DND-41 (cell line): ENCODE data around the gene CPXM1.

Experiments
- ATAC-seq: fragments of 200-7000 bp; cut with Tn5 transposase; 3 replicates; pipeline ENCODE4 v1.9.1; 2021; ENCODE audit warnings: low read depth; ENCODE audit not compliant: insufficient read depth
- DNase-seq: peaks from one replicate; pipeline ENCODE4 v3.0.0-alpha.2; 2020
- H2AFZ ChIP-seq: 2 replicates; pipeline ENCODE4 v1.6.0; 2012; ENCODE audit warnings: low read depth, low read length
- H3K27ac ChIP-seq: 2 replicates; pipeline ENCODE4 v1.5.1; 2012; ENCODE audit warnings: low read length, inconsistent platforms
- H3K27me3 ChIP-seq: fragments of 200-600 bp; sonication (generic); 2 replicates; pipeline ENCODE4 v1.6.0; 2012; ENCODE audit warnings: low read length, mild to moderate bottlenecking, inconsistent platforms; ENCODE audit not compliant: insufficient read depth, poor library complexity
- H3K36me3 ChIP-seq: 2 replicates; pipeline ENCODE4 v1.5.1; 2012; ENCODE audit warnings: low read length, inconsistent platforms; ENCODE audit not compliant: insufficient read depth
- H3K4me1 ChIP-seq: 2 replicates; pipeline ENCODE4 v1.5.1; 2012; ENCODE audit warnings: mild to moderate bottlenecking, low read length; ENCODE audit not compliant: insufficient read depth
- H3K4me2 ChIP-seq: 2 replicates; pipeline ENCODE4 v1.6.0; 2012; ENCODE audit warnings: mild to moderate bottlenecking, moderate library complexity, low read length, inconsistent platforms; ENCODE audit not compliant: insufficient read depth
- H3K4me3 ChIP-seq, 2 experiments: fragments of 200-600 bp in 1 of 2; shearing (Covaris generic) in 1 of 2; 2 replicates each; pipeline ENCODE4 v1.5.1; 2012 to 2016; ENCODE audit warnings: inconsistent platforms in 2 of 2, low read length in 2 of 2, mild to moderate bottlenecking in 2 of 2, low read depth in 1 of 2, moderate library complexity in 1 of 2
- H3K79me2 ChIP-seq: 2 replicates; pipeline ENCODE4 v1.6.0; 2012; ENCODE audit warnings: low read length, inconsistent platforms; ENCODE audit not compliant: insufficient read depth
- H3K9ac ChIP-seq: 2 replicates; pipeline ENCODE4 v1.6.0; 2012; ENCODE audit warnings: low read depth, mild to moderate bottlenecking, inconsistent platforms, low read length, moderate library complexity
- H3K9me3 ChIP-seq: 2 replicates; pipeline ENCODE4 v1.5.1; 2012; ENCODE audit warnings: low read length, moderate library complexity, mild to moderate bottlenecking, inconsistent platforms; ENCODE audit not compliant: insufficient read depth, severe bottlenecking
- H4K20me1 ChIP-seq: 2 replicates; pipeline ENCODE4 v1.6.0; 2012; ENCODE audit warnings: low read length; ENCODE audit not compliant: insufficient read depth
- EZH2 ChIP-seq: IDR thresholded peaks from 3 replicates; pipeline ENCODE4 v1.6.1; 2012; ENCODE audit warnings: borderline replicate concordance, low read depth, mild to moderate bottlenecking, moderate library complexity, low read length, inconsistent platforms; ENCODE audit not compliant: severe bottlenecking
- TF ChIP-seq, protein P1 (sequence below): IDR thresholded peaks from 2 replicates; pipeline ENCODE4 v1.5.1; 2012; ENCODE audit warnings: borderline replicate concordance, low read length, moderate library complexity, mild to moderate bottlenecking; ENCODE audit not compliant: poor library complexity, severe bottlenecking; ENCODE audit errors: extremely low read depth

The CPXM1 gene

DNA sequence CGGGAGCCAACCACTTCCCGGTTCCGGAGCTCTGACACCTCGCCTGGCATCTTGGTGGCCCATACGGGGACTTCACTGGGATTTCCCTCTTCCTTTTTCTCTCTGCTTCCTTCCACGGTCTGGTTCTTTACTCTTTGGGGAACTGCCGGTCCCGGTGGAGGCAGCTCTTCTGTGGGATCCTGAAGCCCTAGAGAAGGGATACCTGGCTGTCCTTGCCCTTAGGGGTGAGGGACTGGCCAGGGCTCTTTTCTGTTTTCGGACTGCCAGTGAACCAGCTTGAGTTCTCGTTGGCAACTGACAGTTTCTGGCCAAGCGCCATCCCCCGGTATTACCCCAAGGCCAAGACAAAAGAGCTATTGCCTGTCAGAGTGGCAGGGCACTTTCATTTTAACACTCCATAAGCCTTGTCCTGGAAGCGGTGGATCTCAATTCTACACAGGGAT is 880 bp upstream of the CPXM1 start:
- H3K27ac ChIP-seq = no peak overlapping the region
- peaks cover 21% of the 10 kb centered on the region for H4K20me1 ChIP-seq
- no peak overlapping the region for H2AFZ ChIP-seq
- TF ChIP-seq, protein P1, sequence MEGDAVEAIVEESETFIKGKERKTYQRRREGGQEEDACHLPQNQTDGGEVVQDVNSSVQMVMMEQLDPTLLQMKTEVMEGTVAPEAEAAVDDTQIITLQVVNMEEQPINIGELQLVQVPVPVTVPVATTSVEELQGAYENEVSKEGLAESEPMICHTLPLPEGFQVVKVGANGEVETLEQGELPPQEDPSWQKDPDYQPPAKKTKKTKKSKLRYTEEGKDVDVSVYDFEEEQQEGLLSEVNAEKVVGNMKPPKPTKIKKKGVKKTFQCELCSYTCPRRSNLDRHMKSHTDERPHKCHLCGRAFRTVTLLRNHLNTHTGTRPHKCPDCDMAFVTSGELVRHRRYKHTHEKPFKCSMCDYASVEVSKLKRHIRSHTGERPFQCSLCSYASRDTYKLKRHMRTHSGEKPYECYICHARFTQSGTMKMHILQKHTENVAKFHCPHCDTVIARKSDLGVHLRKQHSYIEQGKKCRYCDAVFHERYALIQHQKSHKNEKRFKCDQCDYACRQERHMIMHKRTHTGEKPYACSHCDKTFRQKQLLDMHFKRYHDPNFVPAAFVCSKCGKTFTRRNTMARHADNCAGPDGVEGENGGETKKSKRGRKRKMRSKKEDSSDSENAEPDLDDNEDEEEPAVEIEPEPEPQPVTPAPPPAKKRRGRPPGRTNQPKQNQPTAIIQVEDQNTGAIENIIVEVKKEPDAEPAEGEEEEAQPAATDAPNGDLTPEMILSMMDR = no peak
- TF ChIP-seq EZH2 = no peak
- ATAC-seq = no peak
- H3K4me2 ChIP-seq = no peak overlapping the region
- H3K36me3 ChIP-seq = no peaks in the 10 kb centered on the region
- H3K27me3 ChIP-seq = peaks cover 31% of the 10 kb centered on the region
- DNase-seq = no peak
- H3K4me3 ChIP-seq = no peak overlapping the region
- no peaks in the 10 kb centered on the region for H3K79me2 ChIP-seq
- H3K9me3 ChIP-seq = no peaks in the 10 kb centered on the region
- no peak overlapping the region for H3K9ac ChIP-seq
- no peaks in the 10 kb centered on the region for H3K4me1 ChIP-seq

DNA sequence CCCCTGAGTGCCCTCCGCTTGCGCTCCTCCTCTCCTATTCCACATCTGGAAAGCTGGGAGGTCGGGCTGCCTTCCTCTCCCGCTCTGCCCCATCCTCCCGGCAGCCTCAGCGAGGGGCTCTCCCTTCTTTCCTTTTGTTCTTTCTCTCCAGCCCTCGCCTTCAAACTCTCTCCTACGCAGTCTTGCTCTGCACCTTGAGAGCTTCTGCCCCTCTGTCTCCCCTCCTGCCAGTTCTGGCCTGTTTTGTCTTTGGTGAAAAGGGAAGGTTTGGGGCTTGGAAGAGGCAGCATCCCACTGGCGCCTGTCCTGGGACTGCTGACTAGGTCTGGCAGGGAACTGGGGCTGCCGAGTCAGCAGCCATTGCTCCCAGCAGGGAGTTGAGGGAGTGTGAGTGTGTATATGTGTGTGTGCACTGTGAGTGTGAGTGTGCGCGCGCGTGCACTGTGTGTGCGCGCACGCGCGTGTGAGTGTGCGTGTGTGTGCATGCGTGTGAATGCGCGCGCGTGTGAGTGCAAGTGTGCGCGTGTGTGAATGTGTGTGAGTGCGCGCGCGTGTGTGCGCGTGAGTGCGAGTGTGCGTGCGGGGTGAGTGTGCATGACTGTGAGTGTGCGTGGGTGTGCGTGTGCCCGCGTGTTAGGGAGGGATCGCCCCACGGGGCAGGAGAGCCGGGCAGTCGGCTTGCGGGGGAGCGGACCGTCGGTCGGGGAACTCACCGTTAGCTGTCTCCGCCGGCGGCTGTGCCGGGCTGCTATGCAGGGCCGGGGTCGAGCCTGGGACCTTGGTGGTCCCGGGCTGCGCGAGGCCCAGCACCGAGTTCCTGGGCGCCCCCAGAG is 523 bp downstream of the CPXM1 start:
- Histone ChIP-seq H3K4me1 (no peaks in the 10 kb centered on the region), H3K36me3 (no peaks in the 10 kb centered on the region), H3K4me2 (no peak overlapping the region), H3K4me3 (no peak overlapping the region), H2AFZ (no peak overlapping the region), H3K9me3 (no peaks in the 10 kb centered on the region), H3K79me2 (no peaks in the 10 kb centered on the region), H3K27ac (no peak overlapping the region), H4K20me1 (peaks cover 22% of the 10 kb centered on the region), H3K27me3 (peaks cover 31% of the 10 kb centered on the region), H3K9ac (no peak overlapping the region)
- DNase-seq = no peak
- TF ChIP-seq, protein P1 = no peak
- peak; percentile 69 for TF ChIP-seq EZH2
- no peak for ATAC-seq

DNA sequence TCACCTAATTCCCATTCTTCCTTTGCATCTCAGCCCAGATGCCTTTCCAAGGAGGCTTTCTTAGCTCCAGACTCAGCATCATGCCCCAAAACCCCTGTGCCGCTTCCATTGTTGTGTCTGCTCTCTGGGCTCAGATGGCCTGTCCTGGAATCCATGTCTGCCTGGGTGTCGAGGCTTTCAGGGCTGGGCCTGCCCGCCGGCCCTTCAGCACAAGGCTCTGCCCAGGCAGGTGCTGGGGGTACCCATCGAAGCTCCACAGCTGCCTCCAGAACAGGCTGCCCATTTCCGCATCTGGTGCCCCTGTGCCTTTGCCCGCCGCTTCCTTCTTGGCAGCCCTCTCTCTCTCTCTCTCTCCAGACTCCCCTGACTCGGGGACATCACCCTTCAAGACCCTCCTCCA is 1.2 kb downstream of the CPXM1 start:
- H3K27ac ChIP-seq = no peak overlapping the region
- no peaks in the 10 kb centered on the region for H3K4me1 ChIP-seq
- no peaks in the 10 kb centered on the region for H3K9me3 ChIP-seq
- H3K4me2 ChIP-seq = no peak overlapping the region
- no peaks in the 10 kb centered on the region for H3K36me3 ChIP-seq
- H3K27me3 ChIP-seq = peaks cover 31% of the 10 kb centered on the region
- ATAC-seq = no peak
- H4K20me1 ChIP-seq = peaks cover 23% of the 10 kb centered on the region
- no peak overlapping the region for H3K4me3 ChIP-seq
- no peak for DNase-seq
- TF ChIP-seq, protein P1 = no peak
- no peak for TF ChIP-seq EZH2
- H3K79me2 ChIP-seq = no peaks in the 10 kb centered on the region
- H3K9ac ChIP-seq = no peak overlapping the region
- no peak overlapping the region for H2AFZ ChIP-seq
